GM21723 (cell line): ENCODE data around the gene ANXA3.
"Not testable (repeated sequence)": the region's sequence is repeated elsewhere in the genome, so short reads cannot be mapped to it uniquely, and the experiment has no call there.

ENCODE experiments used
- ATAC-seq: cut with Tn5 transposase; IDR thresholded peaks from one replicate; pipeline ENCODE4 v1.9.1; 2021; ENCODE audit warnings: mild to moderate bottlenecking, moderate library complexity; ENCODE audit not compliant: unreplicated experiment

Gene ANXA3

GRCh38 chr4:78542373-78542772 lies 9.2 kb upstream of the ANXA3 start:
- ATAC-seq: no peak

- ATAC-seq: no peak
Observed at GRCh38 chr4:78543424-78544125, 8.0 kb upstream of the ANXA3 start.

DNA sequence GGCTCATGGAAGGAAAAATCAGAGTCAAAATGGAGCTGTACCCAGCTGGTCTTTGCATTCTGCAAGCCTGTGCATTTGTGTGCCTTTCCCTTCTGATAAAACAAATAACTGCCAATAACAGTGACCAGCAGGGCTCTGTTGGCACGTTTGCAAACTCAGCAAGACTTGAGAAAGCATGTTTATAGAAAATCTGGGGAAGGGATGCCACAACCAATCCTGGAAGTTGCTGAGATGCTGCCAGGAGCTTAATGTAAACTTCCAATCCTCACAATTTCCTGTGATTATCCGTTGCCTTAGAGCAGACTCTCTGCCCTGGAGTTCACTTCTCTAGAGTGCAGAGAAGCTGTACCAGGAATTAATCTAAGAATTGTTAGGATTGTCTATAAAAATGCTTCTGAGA lies 6.9 kb upstream of the ANXA3 start:
- no peak for ATAC-seq

GRCh38 chr4:78545275-78546246 lies 6.0 kb upstream of the ANXA3 start:
- no peak for ATAC-seq

- not testable (repeated sequence) for ATAC-seq
Observed at GRCh38 chr4:78547899-78548298, 3.7 kb upstream of the ANXA3 start.

GRCh38 chr4:78548889-78549288 lies 2.7 kb upstream of the ANXA3 start:
- not testable (repeated sequence) for ATAC-seq

GRCh38 chr4:78552389-78553042 lies 946 bp downstream of the ANXA3 start:
- no peak for ATAC-seq

- no peak for ATAC-seq
Observed at GRCh38 chr4:78553043-78553396, 1.4 kb downstream of the ANXA3 start.

GRCh38 chr4:78553529-78554060 lies 2.0 kb downstream of the ANXA3 start:
- no peak for ATAC-seq

DNA sequence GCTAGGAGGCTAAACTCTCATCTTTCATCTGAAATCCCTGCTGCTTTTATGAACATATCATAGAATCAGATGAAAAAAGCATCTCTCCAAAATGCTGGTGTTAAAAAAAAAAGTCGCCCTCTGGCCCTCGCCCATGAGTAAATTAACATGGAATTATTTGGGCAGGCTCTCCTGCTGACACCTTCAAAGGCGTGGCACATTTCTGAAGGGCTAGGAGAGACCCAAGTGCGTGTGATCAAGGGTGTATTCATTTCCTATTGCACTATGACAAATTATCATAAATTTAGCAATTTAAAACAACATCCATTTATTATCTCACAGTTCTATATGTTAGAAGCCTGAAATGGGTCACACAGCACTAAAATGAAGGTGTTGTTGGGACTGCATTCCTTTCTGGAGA lies 5.1 kb downstream of the ANXA3 start:
- no peak for ATAC-seq

- ATAC-seq: no peak
Observed at GRCh38 chr4:78557841-78558240, 6.3 kb downstream of the ANXA3 start.

DNA sequence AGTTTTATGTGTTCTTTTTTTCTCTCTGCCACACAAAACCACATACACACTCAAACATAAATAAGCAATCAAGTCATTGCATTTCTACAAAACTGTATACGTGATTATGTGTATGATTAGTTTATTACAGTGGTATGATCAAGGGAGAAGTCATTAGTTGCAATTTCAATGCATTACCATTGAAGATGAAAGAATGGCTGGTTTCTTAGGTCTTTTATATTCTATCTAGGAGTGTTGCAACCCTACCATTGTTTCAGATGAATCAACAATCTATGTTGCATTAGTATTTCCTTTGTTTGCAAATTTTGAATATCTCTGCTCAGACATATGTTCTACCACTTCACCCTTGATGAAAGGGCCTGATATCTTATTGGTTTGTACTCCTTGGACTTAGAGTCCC lies 6.8 kb downstream of the ANXA3 start:
- ATAC-seq: no peak

DNA sequence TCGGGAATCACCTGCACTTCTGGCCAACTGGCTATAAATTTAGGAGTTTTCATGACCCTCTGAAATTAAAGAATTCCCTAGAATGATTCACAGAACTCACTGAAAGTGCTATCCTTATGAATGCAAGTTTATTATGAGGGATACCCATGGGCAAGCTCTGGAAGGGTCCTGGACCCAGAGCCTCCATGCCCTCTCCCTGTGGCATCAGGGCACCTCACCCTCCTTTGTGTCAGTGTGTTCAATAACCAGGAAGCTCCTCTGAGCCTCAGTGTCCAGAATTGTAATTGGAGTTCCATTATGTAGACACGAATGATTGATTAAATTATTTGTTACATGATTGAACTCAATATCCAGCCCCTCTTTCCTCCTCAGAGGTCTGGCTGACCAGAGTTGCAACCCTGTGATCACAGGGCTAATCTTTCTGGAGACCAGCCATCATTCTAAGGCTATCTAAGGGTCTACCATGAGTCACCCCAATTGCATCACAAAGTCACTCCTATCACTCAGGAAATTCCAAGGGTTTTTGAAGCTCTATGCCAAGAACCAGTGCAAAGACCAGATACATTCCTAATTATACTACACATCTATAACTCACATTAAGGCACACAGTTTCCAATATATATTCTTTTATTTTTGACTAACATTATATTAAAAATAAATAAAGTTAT lies 8.9 kb downstream of the ANXA3 start:
- no peak for ATAC-seq

DNA sequence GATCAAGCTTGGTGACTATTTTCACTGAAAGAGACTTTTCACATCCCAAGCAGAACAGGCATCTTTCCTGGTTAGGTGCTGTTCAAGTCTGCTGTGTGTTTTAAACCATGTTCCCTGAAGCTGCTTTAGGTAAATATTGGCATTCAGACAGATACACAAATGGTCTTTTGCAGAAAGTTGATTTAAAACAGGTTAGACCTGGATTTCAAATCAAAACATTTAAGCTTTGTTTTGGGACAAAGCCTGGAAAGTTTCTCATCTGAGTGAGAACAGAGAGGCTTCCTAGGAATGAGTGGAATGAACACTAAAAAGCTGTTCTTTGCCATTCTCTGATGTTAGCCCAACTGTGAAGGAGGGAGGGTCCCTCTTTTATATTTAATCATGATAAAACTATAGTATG lies 10.1 kb downstream of the ANXA3 start:
- no peak for ATAC-seq

- no peak for ATAC-seq
Observed at GRCh38 chr4:78562687-78563086, 11.1 kb downstream of the ANXA3 start.

DNA sequence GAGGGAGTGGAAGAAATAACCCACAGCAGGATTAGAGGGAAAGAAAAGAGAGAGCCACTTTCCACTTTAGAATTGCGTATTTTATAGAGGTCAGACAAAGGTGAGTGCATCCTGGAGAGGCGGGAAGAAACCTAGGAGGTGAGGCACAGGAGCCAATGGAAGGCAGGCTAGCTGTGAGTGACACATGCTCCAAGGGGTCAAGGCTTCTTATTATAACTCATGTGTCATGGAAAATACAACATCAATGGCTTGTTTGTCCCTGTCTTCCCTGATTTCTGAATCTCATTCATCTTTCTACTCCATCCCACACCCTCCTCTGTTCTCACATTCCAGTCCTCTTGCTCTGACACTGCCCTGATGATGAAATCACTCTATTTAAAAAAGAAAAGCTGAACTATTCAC lies 14.4 kb downstream of the ANXA3 start:
- no peak for ATAC-seq

DNA sequence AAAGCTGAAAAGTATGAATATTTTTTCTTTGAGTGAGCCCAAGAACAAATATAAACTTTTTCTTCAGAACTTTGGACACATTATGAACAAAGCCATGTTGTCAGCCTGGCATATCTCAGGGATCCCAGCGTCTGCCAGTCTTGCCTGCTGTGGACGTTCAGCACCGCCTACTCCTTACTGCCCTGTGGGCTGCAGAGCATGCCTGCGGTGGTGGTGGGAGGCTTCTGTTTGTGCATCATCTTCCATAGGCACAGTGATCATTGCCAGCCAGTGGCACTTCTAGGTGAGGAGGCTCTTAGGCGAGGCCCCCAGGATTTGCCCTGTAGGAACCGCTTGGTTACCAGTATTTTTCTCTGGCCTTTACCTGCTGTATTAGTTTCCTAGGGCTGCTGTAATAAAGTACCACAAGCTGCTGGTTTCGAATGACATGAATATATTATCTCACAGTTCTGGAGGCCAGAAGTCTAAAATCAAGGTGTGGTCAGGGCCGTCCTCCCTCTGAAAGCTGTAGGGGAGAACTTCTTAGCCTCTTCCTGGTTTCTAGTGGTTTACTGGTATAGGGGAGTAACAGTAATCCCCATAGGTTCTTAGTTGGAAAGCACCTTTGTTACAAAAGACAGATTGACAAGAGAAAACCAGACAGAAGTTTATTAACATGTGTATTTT lies 15.4 kb downstream of the ANXA3 start:
- ATAC-seq: peak; percentile 73

- ATAC-seq: no peak
Observed at GRCh38 chr4:78567500-78568060, 16.0 kb downstream of the ANXA3 start.

DNA sequence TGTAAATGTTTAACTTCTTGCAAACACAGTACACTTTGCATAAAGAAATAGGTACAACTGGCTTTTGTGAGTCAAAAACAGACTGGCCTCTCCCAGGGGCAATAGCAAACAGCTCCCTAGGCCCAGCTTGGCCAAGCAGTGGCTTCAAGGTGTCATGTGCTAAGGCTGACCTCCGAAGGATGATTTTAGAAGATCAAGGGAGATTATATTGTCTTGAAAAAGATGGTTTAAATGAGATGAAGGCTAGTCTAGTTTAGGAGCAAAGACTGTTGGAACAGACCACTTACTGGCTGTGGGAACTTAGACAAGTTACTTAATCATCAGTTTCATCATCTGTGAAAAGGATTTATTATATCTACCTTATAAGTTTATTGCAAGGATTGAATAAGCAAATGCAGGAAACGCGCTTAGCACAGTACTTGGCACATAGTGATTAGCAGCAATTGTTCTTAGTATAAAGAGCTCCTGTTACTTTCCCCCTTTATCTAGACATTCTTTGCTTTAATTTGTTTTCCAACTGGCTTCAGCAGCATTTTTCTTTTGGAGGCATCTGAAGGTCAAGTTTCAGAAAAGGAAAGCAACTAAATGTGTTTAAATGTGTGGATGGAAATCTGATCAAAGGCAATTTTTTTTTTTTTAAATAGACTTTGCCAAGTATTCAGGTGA lies 17.2 kb downstream of the ANXA3 start:
- ATAC-seq: no peak
